ENCODE measurements around the gene BPIFA3.

DNA sequence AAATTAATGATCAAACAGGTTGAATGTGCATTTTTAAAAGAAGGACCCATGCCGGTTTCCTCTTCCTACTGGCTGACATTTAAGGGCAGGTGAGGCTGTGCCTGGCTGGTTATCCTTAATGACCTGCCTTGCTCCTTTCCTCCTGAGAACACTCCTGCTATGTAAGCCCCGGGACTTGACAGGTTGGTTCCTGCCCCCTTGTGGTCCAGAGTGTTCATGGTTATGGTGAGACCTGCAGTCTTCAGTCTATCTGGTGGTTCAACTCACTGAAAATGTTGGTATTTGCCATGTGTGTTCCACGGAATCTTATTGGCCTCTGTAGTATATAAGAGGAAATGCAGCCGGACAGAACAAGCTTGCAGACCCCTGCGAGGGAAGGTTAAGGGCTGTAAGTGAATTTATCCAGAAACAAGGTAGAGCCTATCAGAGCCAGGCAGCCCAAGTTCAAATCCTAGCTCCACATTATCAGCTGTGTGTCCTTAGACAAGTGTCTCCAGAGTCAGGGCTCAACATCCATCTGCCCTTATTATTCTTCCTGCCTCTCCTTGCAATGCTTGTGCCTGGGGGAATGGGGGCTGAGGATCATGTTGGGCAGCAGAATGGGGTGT, 5.2 kb upstream of the BPIFA3 start:
- TF ChIP-seq, protein P1, sequence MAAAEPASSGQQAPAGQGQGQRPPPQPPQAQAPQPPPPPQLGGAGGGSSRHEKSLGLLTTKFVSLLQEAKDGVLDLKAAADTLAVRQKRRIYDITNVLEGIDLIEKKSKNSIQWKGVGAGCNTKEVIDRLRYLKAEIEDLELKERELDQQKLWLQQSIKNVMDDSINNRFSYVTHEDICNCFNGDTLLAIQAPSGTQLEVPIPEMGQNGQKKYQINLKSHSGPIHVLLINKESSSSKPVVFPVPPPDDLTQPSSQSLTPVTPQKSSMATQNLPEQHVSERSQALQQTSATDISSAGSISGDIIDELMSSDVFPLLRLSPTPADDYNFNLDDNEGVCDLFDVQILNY (CRISPR knock-in tag; IDR thresholded peaks at IDR 0.05): no peak
- TF ChIP-seq SIN3B (IDR thresholded peaks at IDR 0.05; ENCODE audit: low read depth) (no peak), PHF21A (IDR thresholded peaks at IDR 0.05; ENCODE audit: borderline replicate concordance, low read depth) (no peak), ZNF445 (CRISPR knock-in tag; IDR thresholded peaks at IDR 0.05; ENCODE audit: low read depth) (no peak), NFYB (IDR thresholded peaks at IDR 0.05; ENCODE audit: extremely low read depth, insufficient read length) (no peak), POLR2A (conservative IDR thresholded peaks at IDR 0.05) (no peak), IFI16 (CRISPR knock-in tag; IDR thresholded peaks at IDR 0.05) (no peak), POLR2AphosphoS5 (IDR thresholded peaks at IDR 0.05; ENCODE audit: control insufficient read depth, insufficient read depth, low read depth, low read length) (no peak), CHD4 (IDR thresholded peaks at IDR 0.05; ENCODE audit: insufficient read depth, insufficient replicate concordance, low read depth, low read length, poor library complexity, severe bottlenecking) (no peak), FOXA3 (CRISPR knock-in tag; conservative IDR thresholded peaks at IDR 0.05 in 1 of 2, IDR thresholded peaks at IDR 0.05 in 1 of 2) (no peak), HDAC6 (IDR thresholded peaks at IDR 0.05; ENCODE audit: low read depth, low read length) (no peak), ZNF41 (CRISPR knock-in tag; conservative IDR thresholded peaks at IDR 0.05) (no peak)
- TF ChIP-seq, protein P2, sequence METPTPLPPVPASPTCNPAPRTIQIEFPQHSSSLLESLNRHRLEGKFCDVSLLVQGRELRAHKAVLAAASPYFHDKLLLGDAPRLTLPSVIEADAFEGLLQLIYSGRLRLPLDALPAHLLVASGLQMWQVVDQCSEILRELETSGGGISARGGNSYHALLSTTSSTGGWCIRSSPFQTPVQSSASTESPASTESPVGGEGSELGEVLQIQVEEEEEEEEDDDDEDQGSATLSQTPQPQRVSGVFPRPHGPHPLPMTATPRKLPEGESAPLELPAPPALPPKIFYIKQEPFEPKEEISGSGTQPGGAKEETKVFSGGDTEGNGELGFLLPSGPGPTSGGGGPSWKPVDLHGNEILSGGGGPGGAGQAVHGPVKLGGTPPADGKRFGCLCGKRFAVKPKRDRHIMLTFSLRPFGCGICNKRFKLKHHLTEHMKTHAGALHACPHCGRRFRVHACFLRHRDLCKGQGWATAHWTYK (CRISPR knock-in tag; IDR thresholded peaks at IDR 0.05): no peak
- TF ChIP-seq, protein P3, sequence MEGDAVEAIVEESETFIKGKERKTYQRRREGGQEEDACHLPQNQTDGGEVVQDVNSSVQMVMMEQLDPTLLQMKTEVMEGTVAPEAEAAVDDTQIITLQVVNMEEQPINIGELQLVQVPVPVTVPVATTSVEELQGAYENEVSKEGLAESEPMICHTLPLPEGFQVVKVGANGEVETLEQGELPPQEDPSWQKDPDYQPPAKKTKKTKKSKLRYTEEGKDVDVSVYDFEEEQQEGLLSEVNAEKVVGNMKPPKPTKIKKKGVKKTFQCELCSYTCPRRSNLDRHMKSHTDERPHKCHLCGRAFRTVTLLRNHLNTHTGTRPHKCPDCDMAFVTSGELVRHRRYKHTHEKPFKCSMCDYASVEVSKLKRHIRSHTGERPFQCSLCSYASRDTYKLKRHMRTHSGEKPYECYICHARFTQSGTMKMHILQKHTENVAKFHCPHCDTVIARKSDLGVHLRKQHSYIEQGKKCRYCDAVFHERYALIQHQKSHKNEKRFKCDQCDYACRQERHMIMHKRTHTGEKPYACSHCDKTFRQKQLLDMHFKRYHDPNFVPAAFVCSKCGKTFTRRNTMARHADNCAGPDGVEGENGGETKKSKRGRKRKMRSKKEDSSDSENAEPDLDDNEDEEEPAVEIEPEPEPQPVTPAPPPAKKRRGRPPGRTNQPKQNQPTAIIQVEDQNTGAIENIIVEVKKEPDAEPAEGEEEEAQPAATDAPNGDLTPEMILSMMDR (IDR thresholded peaks at IDR 0.05 in 2 of 3, conservative IDR thresholded peaks at IDR 0.05 in 1 of 3; ENCODE audit: insufficient read depth in 2 of 3, low read depth in 1 of 3, low read length in 3 of 3): peak; percentile 61 to 62 (median 61); a peak in 5 of 6 replicates

Measured in K562 (cell line).